Gastroesophageal sphincter (tissue), 3 donors: ENCODE data around the gene ZNF385B.

Experiments
- CTCF ChIP-seq, 4 experiments: fragments of 200-600 bp in 2 of 4; fragments of 450-650 bp in 2 of 4; sonication (generic) in 1 of 4; IDR thresholded peaks; one replicate each; pipeline ENCODE4 v1.5.1; 2017 to 2019; ENCODE audit warnings: antibody characterized with exemption in 4 of 4, mild to moderate bottlenecking in 2 of 4, moderate library complexity in 2 of 4
- POLR2A ChIP-seq, 2 donors: fragments of 450-650 bp; IDR thresholded peaks; one replicate each; pipeline ENCODE4 v1.6.1; 2017; ENCODE audit warnings: antibody characterized with exemption in 2 of 2, mild to moderate bottlenecking in 2 of 2, moderate library complexity in 1 of 2
- POLR2AphosphoS5 ChIP-seq: sonication (generic); formaldehyde crosslinking; IDR thresholded peaks from one replicate; pipeline ENCODE4 v1.6.1; 2017; ENCODE audit warnings: antibody characterized with exemption

- TF ChIP-seq CTCF (IDR thresholded peaks at IDR 0.05) (no peak), POLR2A (IDR thresholded peaks at IDR 0.05) (no peak), POLR2AphosphoS5 (no peak)
These were observed 175.3 kb downstream of the ZNF385B start for GRCh38 chr2:179686069-179686468.
